NB4 (cell line): ENCODE results near the gene GPR108.
"Not testable (repeated sequence)": the region's sequence is repeated elsewhere in the genome, so short reads cannot be mapped to it uniquely, and the experiment has no call there.

Source experiments
- DNase-seq: peaks from one replicate; pipeline ENCODE4 v3.0.0; 2010; ENCODE audit warnings: low read depth
- H3K4me3 ChIP-seq: one replicate; pipeline ENCODE4 v1.5.1; 2011; ENCODE audit warnings: mild to moderate bottlenecking, low read depth, low read length, moderate library complexity
- CTCF ChIP-seq: IDR thresholded peaks from one replicate; pipeline ENCODE4 v1.5.1; 2012; ENCODE audit warnings: low read depth, low read length
- MAX ChIP-seq: IDR thresholded peaks from 2 replicates; pipeline ENCODE4 v1.6.1; 2011; ENCODE audit warnings: low read depth, low read length
- MYC ChIP-seq: IDR thresholded peaks from 2 replicates; pipeline ENCODE4 v1.6.1; 2011; ENCODE audit warnings: low read depth, low read length
- POLR2A ChIP-seq: IDR thresholded peaks from 2 replicates; pipeline ENCODE4 v1.6.1; 2011; ENCODE audit warnings: mild to moderate bottlenecking; ENCODE audit not compliant: insufficient read length; ENCODE audit errors: extremely low read depth

The GPR108 gene

GRCh38 chr19:6752256-6753177, 15.1 kb upstream of the GPR108 start:
- H3K4me3 ChIP-seq = peak overlapping the region; percentile 34
- no peak for DNase-seq
- TF ChIP-seq MYC (no peak), POLR2A (no peak)

- H3K4me3 ChIP-seq = no peak overlapping the region
- no peak for TF ChIP-seq MYC
- TF ChIP-seq CTCF = no peak
- no peak for TF ChIP-seq MAX
- no peak for TF ChIP-seq POLR2A
- DNase-seq = no peak
Observed at GRCh38 chr19:6751189-6751588, 13.8 kb upstream of the GPR108 start.

GRCh38 chr19:6750062-6750461, 12.7 kb upstream of the GPR108 start:
- no peak for DNase-seq
- TF ChIP-seq MYC (no peak), POLR2A (no peak), MAX (no peak), CTCF (no peak)

GRCh38 chr19:6748543-6748942, 11.2 kb upstream of the GPR108 start:
- H3K4me3 ChIP-seq, DNase-seq: not testable (repeated sequence)

More at GRCh38 chr19:6750062-6750461, 12.7 kb upstream of the GPR108 start:
- H3K4me3 ChIP-seq = no peak overlapping the region

GRCh38 chr19:6745965-6746364, 8.6 kb upstream of the GPR108 start:
- no peak overlapping the region for H3K4me3 ChIP-seq
- no peak for DNase-seq
- TF ChIP-seq POLR2A = no peak

- TF ChIP-seq CTCF (no peak), MYC (no peak), MAX (no peak), POLR2A (no peak)
- H3K4me3 ChIP-seq = no peak overlapping the region
- no peak for DNase-seq
Observed at GRCh38 chr19:6744381-6745301, 7.3 kb upstream of the GPR108 start.

- DNase-seq = no peak
- no peak overlapping the region for H3K4me3 ChIP-seq
- TF ChIP-seq MAX = no peak
- no peak for TF ChIP-seq POLR2A
- no peak for TF ChIP-seq MYC
- no peak for TF ChIP-seq CTCF
Observed at GRCh38 chr19:6743714-6744380, 6.5 kb upstream of the GPR108 start.
